K562 (cell line): ENCODE data around the gene RETSAT. TPM values are rescaled to one million over a fixed set of nuclear protein-coding genes. Genes with fewer than 3 reads are reported as not detected.
"Not testable (repeated sequence)": the region's sequence is repeated elsewhere in the genome, so short reads cannot be mapped to it uniquely, and the experiment has no call there.

Source experiments
- ATAC-seq: fragments of 200-7000 bp; cut with Tn5 transposase; 3 replicates; pipeline ENCODE4 v1.9.1; 2020; ENCODE audit warnings: moderate library complexity
- BruUV-seq: library from RNA; stranded (reverse); fragments of 400-500 nt; replicated peaks from 2 replicates; lab custom pipeline; 2021; lab: Mats Ljungman, UMichigan
- CTCF ChIA-PET: fragments of 300-600 bp; formaldehyde crosslinking; extraction: SDS; loops from one replicate; lab custom pipeline; 2021; ENCODE audit warnings: low intra/inter-chr PET ratio; lab: Yijun Ruan, JAX
- POLR2A ChIA-PET: fragments of 300-600, 350-650 bp; sonication (Branson Sonifier 250); formaldehyde crosslinking; extraction: SDS; loops from one replicate; lab custom pipeline; 2021; ENCODE audit warnings: antibody characterized with exemption, inconsistent platforms; lab: Yijun Ruan, JAX
- DNase-seq, 4 experiments: peaks; one replicate each; pipeline versions ENCODE4 v3.0.0 to v3.0.0-alpha.2; 2011 to 2018; ENCODE audit warnings: low spot score in 3 of 4, mixed read lengths in 3 of 4; ENCODE audit errors: extremely low read depth in 1 of 4
- FAIRE-seq: peaks from 2 replicates; lab custom pipeline; 2011; peaks lifted over from hg19 to GRCh38; lab: Jason Lieb, UNC
- H2AFZ ChIP-seq: 2 replicates; pipeline ENCODE4 v1.6.0; 2011; ENCODE audit warnings: low read depth, low read length, control low read depth, inconsistent platforms
- H3K27ac ChIP-seq: fragments of 200-600 bp; 3 replicates; pipeline ENCODE4 v1.8.0; 2011; ENCODE audit warnings: low read depth, mild to moderate bottlenecking, control low read depth, inconsistent platforms, low read length, moderate library complexity, mixed read lengths; ENCODE audit errors: extremely low read depth
- H3K27me3 ChIP-seq, 2 experiments: fragments of 300-600 bp in 1 of 2; 2 replicates in 1 of 2; 3 replicates in 1 of 2; pipeline versions ENCODE4 v1.6.0 to v1.8.0; 2011; ENCODE audit warnings: inconsistent platforms in 2 of 2, low read length in 2 of 2, mild to moderate bottlenecking in 1 of 2, mixed read lengths in 1 of 2, moderate library complexity in 1 of 2; ENCODE audit not compliant: control insufficient read depth in 2 of 2, insufficient read depth in 2 of 2
- H3K36me3 ChIP-seq: fragments of 300-600 bp; 3 replicates; pipeline ENCODE4 v1.8.0; 2011; ENCODE audit warnings: mild to moderate bottlenecking, low read length, inconsistent platforms; ENCODE audit not compliant: control insufficient read depth, insufficient read depth
- H3K4me1 ChIP-seq, 2 experiments: fragments of 200-600 bp in 1 of 2; replicated peaks in 1 of 2; 2 replicates in 1 of 2; 3 replicates in 1 of 2; pipeline versions ENCODE4 v1.5.1 to v1.8.0; 2011; ENCODE audit warnings: inconsistent platforms in 2 of 2, low read length in 2 of 2, mild to moderate bottlenecking in 1 of 2, mixed read lengths in 1 of 2, moderate library complexity in 1 of 2; ENCODE audit not compliant: control insufficient read depth in 2 of 2, insufficient read depth in 2 of 2
- H3K4me2 ChIP-seq: 2 replicates; pipeline ENCODE4 v1.6.1; 2011; ENCODE audit warnings: low read length, control low read depth, inconsistent platforms, mixed read lengths; ENCODE audit not compliant: insufficient read depth
- H3K4me3 ChIP-seq: fragments of 200-600 bp; sonication (generic), shearing (Covaris generic); 2 replicates; pipeline ENCODE4 v1.5.1; 2016; ENCODE audit warnings: control low read depth, inconsistent platforms
- H3K79me2 ChIP-seq: fragments of 200-600 bp; 3 replicates; pipeline ENCODE4 v1.8.0; 2011; ENCODE audit warnings: low read length, inconsistent platforms; ENCODE audit not compliant: control insufficient read depth, insufficient read depth
- H3K9ac ChIP-seq, 2 experiments: 2 replicates each; pipeline versions ENCODE4 v1.6.0 to v1.6.1; 2011; ENCODE audit warnings: low read depth in 2 of 2, low read length in 2 of 2, control low read depth in 1 of 2, inconsistent platforms in 1 of 2, mild to moderate bottlenecking in 1 of 2, mixed read lengths in 1 of 2; ENCODE audit not compliant: insufficient read depth in 1 of 2
- H3K9me1 ChIP-seq: one replicate; pipeline ENCODE4 v1.6.0; 2011; ENCODE audit warnings: inconsistent platforms, mild to moderate bottlenecking, low read length, moderate library complexity; ENCODE audit not compliant: control insufficient read depth, insufficient read depth
- H3K9me3 ChIP-seq: replicated peaks from 2 replicates; pipeline ENCODE4 v1.5.1; 2011; ENCODE audit warnings: low read depth, low read length, inconsistent platforms; ENCODE audit not compliant: control insufficient read depth, insufficient read depth
- H4K20me1 ChIP-seq: replicated peaks from 2 replicates; pipeline ENCODE4 v1.6.1; 2011; ENCODE audit warnings: low read length, inconsistent platforms, mixed read lengths; ENCODE audit not compliant: control insufficient read depth, insufficient read depth
- ARID2 ChIP-seq: fragments of 450-650 bp; IDR thresholded peaks from 2 replicates; pipeline ENCODE4 v1.6.1; 2017; ENCODE audit warnings: antibody characterized with exemption, mild to moderate bottlenecking
- DPF2 ChIP-seq: fragments of 450-650 bp; IDR thresholded peaks from 2 replicates; pipeline ENCODE4 v1.6.1; 2016
- FOSL1 ChIP-seq: fragments of 200-800 bp; sonication (Bioruptor generic); conservative IDR thresholded peaks from 2 replicates; pipeline ENCODE4 v1.6.1; 2016; ENCODE audit warnings: missing genetic modification characterization, missing compliant biosample characterization
- FOXK2 ChIP-seq, 2 experiments: fragments of 450-650 bp; IDR thresholded peaks in 1 of 2; conservative IDR thresholded peaks in 1 of 2; 2 replicates each; pipeline ENCODE4 v1.6.1; 2016; ENCODE audit warnings: low read depth in 2 of 2, mild to moderate bottlenecking in 1 of 2
- HDAC3 ChIP-seq: fragments of 450-650 bp; IDR thresholded peaks from 2 replicates; pipeline ENCODE4 v1.6.1; 2018; ENCODE audit warnings: borderline replicate concordance, mild to moderate bottlenecking, moderate library complexity; ENCODE audit not compliant: partially characterized antibody
- MAFG ChIP-seq: fragments of 450-650 bp; conservative IDR thresholded peaks from 2 replicates; pipeline ENCODE4 v1.6.1; 2016; ENCODE audit warnings: missing genetic modification characterization, missing compliant biosample characterization
- MEF2A ChIP-seq: IDR thresholded peaks from 2 replicates; pipeline ENCODE4 v1.6.1; 2011; ENCODE audit warnings: low read depth, mild to moderate bottlenecking, low read length, moderate library complexity; ENCODE audit not compliant: control insufficient read depth
- MYC ChIP-seq, 2 experiments: fragments of 250-450 bp in 1 of 2; sonication (Bioruptor Pico) in 1 of 2; IDR thresholded peaks; 2 replicates each; pipeline versions ENCODE4 v1.5.1 to v1.6.1; 2012 to 2021; ENCODE audit warnings: low read depth in 2 of 2, borderline replicate concordance in 1 of 2, improper control_type of control experiment in 1 of 2, low read length in 1 of 2, mild to moderate bottlenecking in 1 of 2, moderate library complexity in 1 of 2
- NFIC ChIP-seq: fragments of 450-650 bp; IDR thresholded peaks from 2 replicates; pipeline ENCODE4 v1.6.1; 2017; ENCODE audit warnings: mild to moderate bottlenecking, inconsistent platforms
- PHF21A ChIP-seq: fragments of 450-650 bp; IDR thresholded peaks from 2 replicates; pipeline ENCODE4 v1.6.1; 2017; ENCODE audit warnings: low read depth, borderline replicate concordance
- RBM25 ChIP-seq: fragments of 200-400 bp; formaldehyde crosslinking; IDR thresholded peaks from 2 replicates; pipeline ENCODE4 v1.6.1; 2018; ENCODE audit warnings: low read length, low read depth, moderate library complexity; ENCODE audit not compliant: severe bottlenecking
- YBX1 ChIP-seq: fragments of 450-650 bp; IDR thresholded peaks from 2 replicates; pipeline ENCODE4 v1.7.1; 2016; ENCODE audit warnings: mild to moderate bottlenecking
- ZBTB33 ChIP-seq: sonication (generic); formaldehyde crosslinking; IDR thresholded peaks from 2 replicates; pipeline ENCODE4 v1.8.1; 2023; ENCODE audit warnings: mild to moderate bottlenecking, missing genetic modification reagents
- ZNF121 ChIP-seq: sonication (generic); formaldehyde crosslinking; conservative IDR thresholded peaks from 2 replicates; pipeline ENCODE4 v1.8.0; 2022; ENCODE audit warnings: missing genetic modification reagents
- WGBS: fragments of 100-300 bp; shearing (Covaris generic); methylation state at CpG from one replicate; pipeline ENCODE4 v1.1.6; 2016; ENCODE audit warnings: low coverage, mixed read lengths; ENCODE audit not compliant: insufficient coverage; ENCODE audit errors: missing lambda C conversion rate; 5-methylcytosine and 5-hydroxymethylcytosine counted together
- in situ Hi-C: fragments of 300-500 bp; cut with MboI; formaldehyde crosslinking; loops from 4 replicates; pipeline ENCODE4 v1.15.0; 2018; ENCODE audit warnings: inconsistent platforms, mixed read lengths
- intact Hi-C: fragments of 100-400 bp; cut with micrococcal nuclease; formaldehyde crosslinking; loops from 2 replicates; pipeline ENCODE4 v1.14.2; 2022
- polyA plus RNA-seq, 8 experiments: library from polyadenylated mRNA; depleted of rRNA in 4 of 8; stranded (reverse) in 5 of 8; unstranded in 3 of 8; fragments of >200 nt; fragmentation: Nextera tagmentation in 2 of 8; fragmentation: Illumina TruSeq in 1 of 8; extraction: Ambion mirVana in 2 of 8; extraction: Trizol in 1 of 8; gene quantifications; 2 replicates each; pipeline versions ENCODE4 v1.2.1 to v1.2.3, GENCODE V29; 2011 to 2014; ENCODE audit warnings: inconsistent platforms in 1 of 8, missing spikeins in 1 of 8
- total RNA-seq, 7 experiments: library from RNA; depleted of rRNA in 6 of 7; stranded (reverse); fragments of >200 nt in 6 of 7; fragmentation: Illumina TruSeq in 2 of 7; extraction: Trizol in 2 of 7; gene quantifications; 2 replicates each; pipeline versions ENCODE4 v1.2.1 to v1.2.3, GENCODE V29; 2011 to 2021; ENCODE audit warnings: low replicate concordance in 1 of 7

Gene RETSAT
- total and polyA plus RNA-seq, 9 of the 15 experiments (the other 6 are each of a cell fraction or from before 2014, with no cell fraction given) = 1.9 to 21.6 (median 16.5) TPM

GRCh38 chr2:85329701-85330100, 24.6 kb downstream of the RETSAT start:
- H2AFZ ChIP-seq, H3K9me3 ChIP-seq, in situ Hi-C loops, H3K4me3 ChIP-seq, H3K4me2 ChIP-seq, DNase-seq, BruUV-seq, ATAC-seq, H3K9me1 ChIP-seq, FAIRE-seq, H3K9ac ChIP-seq, CTCF ChIA-PET, H3K27me3 ChIP-seq: not testable (repeated sequence)
- WGBS = 7% methylated on average over 2 of the region's 3 CpGs
- Histone ChIP-seq H3K36me3 (peaks cover 19% of the 10 kb centered on the region), H3K27ac (peak overlapping the region; percentile 97; the same call in 1 of the 3 replicates), H3K4me1 (peaks cover 21 to 25% of the 10 kb centered on the region in 2 experiments; a peak in 4 of 5 replicates), H3K79me2 (peaks cover 32% of the 10 kb centered on the region), H4K20me1 (peaks cover 14% of the 10 kb centered on the region)
- POLR2A ChIA-PET = interaction anchor here (1.8 to 2.6 kb wide), 2 partner anchors 10 to 11 kb away, joined by 9 to 13 read pairs; no protein-coding TSS in a partner anchor
- intact Hi-C loops = loop anchor here (1.0 to 5.0 kb wide), 4 partner anchors 25 to 288 kb away; partner anchors contain the start of genes ELMOD3, RETSAT, SH2D6 and USP39
- TF ChIP-seq MEF2A = peak; percentile 54; the same call in 1 of the 2 replicates
- TF ChIP-seq ZNF121 = peak; percentile 85
- TF ChIP-seq RBM25 = peak; percentile 67

GRCh38 chr2:85329181-85329651, 25.1 kb downstream of the RETSAT start:
- no peak overlapping the region for H3K4me2 ChIP-seq
- no peaks in the 10 kb centered on the region for H3K27me3 ChIP-seq
- no peak overlapping the region for H3K4me3 ChIP-seq
- peaks cover 24% of the 10 kb centered on the region for H3K36me3 ChIP-seq
- peak; percentile 86 for FAIRE-seq
- ChIA-PET POLR2A (interaction anchor here (0.8 to 2.6 kb wide), 4 partner anchors 10 to 25 kb away, joined by 4 to 13 read pairs (median 10); partner anchors contain the start of genes ELMOD3 and RETSAT), CTCF (no interaction called here)
- H3K9ac ChIP-seq = no peak overlapping the region
- ATAC-seq = peak; percentile 62
- in situ Hi-C loops = no loop called here
- H3K27ac ChIP-seq = peak overlapping the region; percentile 97; the same call in 1 of the 3 replicates
- H3K9me3 ChIP-seq = no peaks in the 10 kb centered on the region
- DNase-seq = peak in 2 of 4 experiments; percentile 28 to 83
- H4K20me1 ChIP-seq = peaks cover 15% of the 10 kb centered on the region
- no TSS peak for BruUV-seq
- H3K9me1 ChIP-seq = no peaks in the 10 kb centered on the region
- H3K79me2 ChIP-seq = peaks cover 37% of the 10 kb centered on the region
- H2AFZ ChIP-seq = no peak overlapping the region
- peaks cover 21 to 27% of the 10 kb centered on the region in 2 experiments; a peak in 4 of 5 replicates for H3K4me1 ChIP-seq
- intact Hi-C loops = loop anchor here (1.0 to 5.0 kb wide), 4 partner anchors 25 to 288 kb away; partner anchors contain the start of genes ELMOD3, RETSAT, SH2D6 and USP39
- TF ChIP-seq ARID2 (peak; percentile 15; the same call in 1 of the 2 replicates), MYC (IDR thresholded peaks at IDR 0.05; ENCODE audit: low read depth, low read length) (peak; percentile 31; the same call in 1 of the 2 replicates), MYC (CRISPR knock-in tag; IDR thresholded peaks at IDR 0.05; ENCODE audit: borderline replicate concordance, low read depth) (no peak), FOSL1 (tag) (peak; percentile 28; the same call in 1 of the 2 replicates), HDAC3 (peak; percentile 46), YBX1 (no peak), MAFG (tag) (peak; percentile 98), DPF2 (peak; percentile 98), PHF21A (peak; percentile 61; the same call in 1 of the 2 replicates), FOXK2 (conservative IDR thresholded peaks at IDR 0.05 in 1 of 2, IDR thresholded peaks at IDR 0.05 in 1 of 2; ENCODE audit: low read depth in 2 of 2) (peak in 1 of 2 experiments; percentile 78; a peak in 2 of 4 replicates), NFIC (peak; percentile 55), ZBTB33 (CRISPR knock-in tag) (no peak)
